Measurements from ENCODE around the gene IKBKE.

GRCh38 chr1:206506405-206507283 is 36.4 kb downstream of the IKBKE start:
- no peak for TF ChIP-seq YY1 (IDR thresholded peaks at IDR 0.05; ENCODE audit: insufficient read depth, insufficient read length)
- TF ChIP-seq ZNF274 (IDR thresholded peaks at IDR 0.05; ENCODE audit: low read depth, low read length), result no peak

Measured in NT2/D1 (cell line).